Left lobe of liver (tissue), 2 donors: ENCODE measurements around the gene UCK1. TPM values are rescaled to one million over a fixed set of nuclear protein-coding genes. Genes with fewer than 3 reads are reported as not detected.
A peak's percentile ranks its signal among the peaks of the same experiment; 100 is the strongest.

Experiments used
- ATAC-seq: fragments of 200-7000 bp; cut with Tn5 transposase; one replicate; pipeline ENCODE4 v1.9.1; 2020; ENCODE audit warnings: mild to moderate bottlenecking, moderate library complexity
- DNase-seq: peaks from one replicate; pipeline ENCODE4 v3.0.0-alpha.2; 2020; ENCODE audit warnings: low spot score
- total RNA-seq: library from RNA; stranded (reverse); gene quantifications from one replicate; pipeline ENCODE4 v1.2.1, GENCODE V29; 2021
- donor health status: DM: no; HTN: no; CAD: no; lungs with moderate emphysema.
- donor health status: DM: no; HTN: yes; CAD: no.

UCK1 gene
- total RNA-seq, result 40.2 TPM

DNA sequence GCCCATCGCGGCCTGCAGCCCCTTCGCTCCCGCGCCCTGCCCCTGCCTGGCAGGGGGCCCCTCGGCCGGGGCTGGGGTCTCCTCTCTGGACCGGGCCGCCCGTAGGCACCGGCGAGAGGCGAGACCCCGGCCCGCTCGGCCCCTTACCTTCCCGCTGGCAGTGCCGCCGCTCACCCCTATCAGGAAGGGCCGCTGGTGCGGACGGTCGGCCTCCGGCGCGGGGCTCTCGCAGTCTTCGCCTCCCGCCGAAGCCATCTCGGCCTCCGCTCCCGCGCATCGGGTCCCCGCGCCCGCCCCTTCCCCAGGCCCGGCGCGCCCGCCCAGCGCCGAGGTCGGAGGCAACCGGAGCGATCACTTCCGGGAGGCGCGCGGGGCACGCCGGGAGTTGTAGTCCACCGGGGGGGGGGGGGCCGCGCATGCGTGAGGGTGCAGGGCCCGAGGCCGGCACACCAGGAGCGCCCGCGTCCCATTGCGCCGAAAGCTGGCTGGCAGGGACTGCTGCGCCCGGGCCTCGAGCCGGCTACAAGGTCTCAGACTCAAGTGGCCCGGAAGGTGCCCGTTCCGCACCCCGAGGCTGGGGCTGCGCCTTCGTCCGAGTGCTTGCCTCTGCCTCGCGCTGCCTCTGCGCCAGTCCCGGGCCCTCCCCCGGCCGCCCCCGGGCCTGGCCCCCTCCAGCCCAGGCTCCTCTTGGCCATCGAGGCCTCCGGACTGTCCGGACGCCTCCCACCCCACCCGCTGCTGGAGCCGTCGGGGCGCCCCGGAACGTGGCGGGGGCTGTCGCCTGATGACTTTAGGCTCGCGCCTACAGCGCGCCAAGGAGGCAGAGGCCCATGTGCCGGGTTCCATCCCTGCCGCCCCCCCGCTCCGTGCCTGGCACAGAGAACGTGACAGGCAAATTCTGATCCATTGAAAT lies at the start of gene UCK1:
TSS of gene UCK1 (minus strand) at position 344 of the 913 bp plus-strand sequence. CDS start at position 255, 89 bp downstream.
- ATAC-seq (peak; percentile 86), DNase-seq (peak; percentile 80)

DNA sequence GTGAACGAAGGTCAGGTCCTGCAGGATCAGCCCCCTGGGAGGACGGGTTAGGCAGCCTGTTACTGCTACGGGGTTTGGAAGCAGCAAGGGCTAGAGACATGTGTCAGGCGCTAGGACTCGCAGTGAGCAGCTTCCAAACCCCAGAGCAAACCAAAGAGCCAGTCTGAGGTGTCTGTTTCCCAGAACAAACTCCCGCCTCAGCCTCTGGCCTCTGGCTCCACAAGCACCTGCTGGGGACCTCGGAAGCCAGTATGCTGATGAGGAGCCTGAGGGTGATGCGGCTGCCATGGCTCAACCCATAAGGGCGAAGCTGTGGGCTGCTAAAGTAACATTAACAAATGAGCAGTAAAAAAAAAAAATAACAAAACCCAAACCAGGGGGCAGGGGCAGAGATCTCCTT lies 49.3 kb upstream of the UCK1 start:
- DNase-seq (no peak), ATAC-seq (peak; percentile 48)

DNA sequence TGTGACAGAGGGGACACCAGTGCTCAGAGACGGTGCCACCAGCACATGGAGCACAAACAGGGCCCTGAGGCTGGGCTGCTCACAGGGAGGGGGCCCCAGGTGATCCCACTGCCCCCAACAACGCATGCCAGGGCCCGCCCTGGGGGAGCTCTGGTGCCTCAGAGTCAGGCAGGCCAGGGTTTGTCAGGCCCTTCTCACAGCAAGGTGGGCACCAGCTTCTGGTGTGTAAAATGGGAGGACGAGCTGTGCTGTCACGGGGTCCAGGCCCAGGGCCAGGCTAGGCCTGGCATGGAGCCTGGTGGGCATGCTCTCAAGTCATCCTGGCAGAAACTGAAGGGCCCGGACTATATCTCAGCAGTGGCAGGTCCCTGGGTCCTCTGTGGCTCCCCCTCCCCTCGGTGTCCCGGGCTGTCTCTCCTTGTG lies 48.7 kb upstream of the UCK1 start:
- ATAC-seq (peak; percentile 52), DNase-seq (no peak)

DNA sequence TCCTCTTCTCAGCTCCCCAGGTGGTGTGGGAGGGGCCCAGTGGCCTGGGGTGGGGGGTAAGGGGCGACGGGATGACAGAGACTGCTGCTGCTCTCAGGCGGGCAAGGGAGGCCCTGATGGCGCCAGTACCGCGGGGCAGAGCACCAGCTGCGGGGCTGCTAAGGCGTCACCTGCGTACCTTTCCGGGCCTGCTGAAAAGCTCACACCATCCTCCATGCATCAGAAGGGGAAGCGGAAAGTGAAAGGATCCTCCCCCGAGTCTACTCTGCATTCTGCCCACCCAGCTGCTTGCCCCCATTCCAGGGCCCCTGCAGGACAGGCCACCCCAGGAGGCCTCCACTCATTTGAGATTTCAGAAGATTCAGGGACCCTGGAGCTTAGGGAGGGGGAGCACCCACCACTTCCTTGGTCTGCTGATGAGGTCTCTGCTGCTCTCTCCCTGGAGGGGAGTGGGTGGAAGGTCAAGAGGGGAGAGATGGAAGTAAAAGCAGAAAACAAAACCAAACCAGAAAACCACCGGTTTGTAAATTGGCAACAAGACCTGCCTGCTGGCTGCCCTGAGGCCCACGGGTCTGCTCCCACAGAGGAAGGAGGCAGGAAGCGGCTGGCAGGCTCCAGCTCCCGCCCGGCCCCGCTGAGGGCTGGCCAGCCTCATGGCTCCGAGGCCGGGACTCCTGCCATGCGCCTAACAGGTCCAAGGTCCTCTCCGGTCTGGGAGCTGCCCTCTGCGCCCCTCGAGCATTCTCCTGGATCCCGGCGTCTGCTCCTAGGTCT lies 47.9 kb upstream of the UCK1 start:
- DNase-seq (peak; percentile 87), ATAC-seq (peak; percentile 92)

DNA sequence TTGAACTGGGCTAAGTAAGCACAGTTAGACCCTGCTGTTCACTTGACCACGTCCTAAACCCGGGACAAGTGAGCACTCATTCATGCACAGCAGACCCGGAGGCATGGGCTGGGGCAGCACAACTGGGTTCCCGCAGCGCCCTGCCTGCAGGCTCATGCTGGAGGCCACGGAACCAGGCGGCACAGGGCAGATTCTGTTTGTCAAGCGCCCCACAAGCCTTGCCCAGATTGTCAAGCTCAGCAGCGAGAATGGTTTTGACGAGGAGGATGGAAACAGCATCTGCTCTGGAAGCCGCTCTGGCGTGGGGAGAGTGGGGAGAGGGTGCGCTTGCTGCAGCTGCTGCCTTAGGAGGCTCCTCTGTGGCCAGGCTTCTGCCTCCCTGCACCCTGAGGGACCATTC lies 47.0 kb upstream of the UCK1 start:
- no peak for ATAC-seq
- DNase-seq, result no peak

DNA sequence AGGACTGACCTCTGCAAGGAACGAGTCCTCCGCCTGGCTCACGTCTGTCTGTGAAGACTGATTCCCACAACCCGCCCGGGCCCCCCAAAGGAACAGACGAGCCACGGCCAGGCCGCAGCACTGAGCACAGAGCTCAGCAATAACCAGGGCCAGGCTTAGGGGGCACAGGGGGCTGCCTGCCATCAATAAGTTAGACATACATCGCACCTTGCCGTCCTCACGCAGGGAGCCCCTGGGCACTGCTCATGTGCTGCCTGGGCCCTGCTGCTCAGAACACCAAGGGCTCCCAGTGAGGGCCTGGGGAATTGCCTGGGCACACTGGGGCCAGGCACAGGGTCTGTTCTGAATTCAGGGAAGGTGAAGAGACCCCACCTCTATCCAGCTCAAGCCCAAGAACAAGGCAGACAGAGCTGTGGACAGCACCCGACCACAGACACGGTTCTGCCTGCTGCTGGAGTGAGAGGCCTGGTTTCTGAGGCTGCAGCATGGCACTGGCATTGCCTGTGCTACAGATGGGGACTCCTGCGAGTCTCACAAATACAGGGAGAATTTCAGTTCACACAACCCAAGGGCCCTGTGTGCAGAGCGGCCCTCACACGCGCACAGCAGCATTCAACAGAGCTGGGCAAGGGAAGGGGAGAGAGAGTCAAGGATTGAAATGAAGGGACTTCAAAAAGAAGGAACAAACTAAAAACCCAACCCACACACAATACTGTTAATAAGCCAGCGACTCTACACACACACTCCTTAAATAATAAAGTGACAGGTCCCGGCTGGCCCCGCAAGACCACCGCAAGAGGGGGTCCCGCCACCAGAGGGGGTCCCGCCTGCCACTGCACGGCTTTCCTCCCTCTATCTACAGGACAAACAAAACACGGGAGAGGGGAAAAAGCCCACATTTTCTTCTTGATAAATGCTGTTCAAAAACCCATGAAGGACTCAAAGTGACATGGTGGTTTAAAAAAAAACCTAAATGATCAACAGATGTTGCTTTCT lies 46.2 kb upstream of the UCK1 start:
- DNase-seq, result no peak
- no peak for ATAC-seq

DNA sequence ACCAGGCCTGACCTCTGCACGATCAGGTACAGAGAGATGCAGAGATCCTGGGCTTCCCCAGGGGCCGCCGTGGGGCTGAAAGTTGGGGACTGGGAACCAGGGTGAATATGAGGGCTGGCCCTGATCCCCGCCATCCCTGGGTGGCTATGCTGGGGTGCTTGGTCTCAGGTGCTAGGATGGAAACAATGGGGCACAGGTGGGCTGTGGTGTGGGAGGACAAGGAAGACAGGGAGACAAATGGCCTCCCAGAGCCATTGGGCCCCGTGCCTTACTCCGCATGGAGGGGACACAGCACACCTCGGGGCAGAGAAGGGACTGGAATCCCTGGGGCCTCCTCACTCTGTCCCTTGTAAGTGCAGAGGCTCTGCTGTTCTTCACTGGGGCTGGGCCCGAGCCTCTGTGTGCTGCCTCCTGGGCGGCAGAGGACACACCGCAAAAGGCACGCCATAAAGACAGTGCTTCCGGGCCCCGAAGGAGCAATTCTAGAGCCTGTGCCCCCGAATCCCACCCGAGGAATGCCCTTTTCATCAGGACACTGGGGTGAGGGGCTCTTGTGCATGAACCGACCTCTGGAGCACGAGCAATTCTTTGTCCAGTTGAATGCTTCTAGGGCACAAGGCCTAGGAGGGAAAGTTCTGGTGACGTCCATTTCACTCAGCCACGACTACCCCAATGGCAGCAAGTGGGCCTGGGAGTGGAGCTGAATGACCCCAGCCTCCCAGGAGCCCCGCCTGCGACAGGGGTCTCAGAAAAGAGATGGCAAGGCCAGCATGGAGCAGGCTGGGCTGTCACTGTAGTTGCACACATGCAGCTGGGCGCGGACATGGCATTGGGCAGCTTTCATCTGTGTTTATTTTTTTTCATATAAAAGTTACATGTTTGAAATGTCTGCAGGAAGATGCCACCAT lies 45.1 kb upstream of the UCK1 start:
- ATAC-seq (no peak), DNase-seq (no peak)

DNA sequence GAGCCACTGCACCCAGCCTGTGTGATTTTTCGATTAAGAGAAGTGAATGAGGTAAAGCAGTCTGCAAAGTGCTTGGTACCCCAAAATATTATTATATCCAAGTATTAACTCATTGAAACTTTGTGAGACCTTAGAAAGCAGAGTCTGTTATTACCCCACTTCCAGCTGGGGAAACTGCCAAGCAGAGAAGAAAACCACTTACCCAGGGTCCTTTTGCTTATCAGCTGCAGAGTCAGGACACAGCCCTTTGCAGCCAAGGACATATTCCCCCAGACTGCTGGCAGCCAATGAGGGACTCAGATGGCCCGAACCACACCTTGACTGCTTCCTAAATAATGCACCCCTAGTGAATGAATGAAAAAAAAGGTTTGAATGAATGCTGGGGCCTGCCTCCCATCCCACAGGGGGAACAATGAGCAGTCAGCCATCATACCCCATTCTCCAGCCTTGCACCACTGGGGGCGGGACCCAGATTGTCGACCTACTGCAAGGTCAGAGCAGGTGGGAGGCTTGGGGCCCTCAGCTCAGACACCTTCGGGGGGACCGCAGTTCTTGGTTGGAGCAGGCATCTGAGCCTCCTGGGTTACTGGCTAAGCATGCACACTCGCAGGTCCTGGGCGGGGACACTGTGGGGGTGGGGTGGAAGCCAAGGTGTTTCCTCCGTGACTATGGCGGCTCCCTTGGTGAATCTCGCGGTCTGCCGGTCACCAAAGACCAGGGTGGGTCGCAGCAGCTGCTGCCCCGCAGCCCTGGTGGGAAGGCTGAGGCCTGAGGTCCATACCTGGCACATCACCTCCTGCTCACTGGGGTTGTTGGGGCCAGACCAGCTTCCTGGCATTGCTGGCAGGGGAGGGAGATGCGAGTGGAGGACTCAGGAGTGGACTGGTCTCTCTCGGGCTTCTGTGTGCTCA lies 43.9 kb upstream of the UCK1 start:
- ATAC-seq (no peak), DNase-seq (no peak)

DNA sequence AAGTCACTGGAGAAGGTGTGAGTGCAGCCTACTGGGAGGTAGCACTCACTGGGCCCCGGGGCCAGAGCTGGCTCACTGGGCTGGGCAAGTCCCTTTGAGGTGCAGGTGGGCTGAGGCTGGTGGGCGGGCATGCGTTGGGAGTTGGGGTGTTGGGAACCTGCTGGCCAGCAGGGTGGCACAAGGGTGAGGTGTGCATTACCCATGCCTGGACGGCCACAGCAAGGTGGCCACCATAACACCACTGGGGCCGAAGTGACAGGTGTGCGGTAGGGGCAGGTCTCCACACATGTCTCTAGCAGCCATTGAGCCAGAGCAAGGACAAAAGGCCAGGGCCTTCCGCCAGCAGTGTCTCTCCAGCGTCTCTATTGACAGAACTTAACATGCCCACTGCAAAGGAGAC lies 36.8 kb upstream of the UCK1 start:
- no peak for DNase-seq
- ATAC-seq, result peak; percentile 30

DNA sequence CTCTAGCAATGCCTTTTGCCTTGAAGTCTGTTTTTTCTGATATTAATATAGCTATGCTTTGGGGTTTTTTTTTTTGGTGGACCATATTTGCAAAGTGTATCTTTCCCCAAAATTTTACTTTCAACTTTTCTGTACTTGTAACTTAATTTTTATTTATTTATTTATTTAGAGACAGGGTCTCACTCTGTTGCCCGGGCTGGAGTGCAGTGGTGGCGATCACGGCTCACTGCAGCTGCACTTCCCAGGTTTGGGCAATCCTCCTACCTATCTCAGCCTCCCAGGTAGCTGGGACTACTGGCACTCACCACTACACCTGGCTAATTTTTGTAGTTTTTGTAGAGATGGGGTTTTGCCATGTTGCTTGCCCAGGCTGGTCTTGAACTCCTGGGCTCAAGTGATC lies 35.1 kb upstream of the UCK1 start:
- no peak for ATAC-seq
- DNase-seq, result no peak

DNA sequence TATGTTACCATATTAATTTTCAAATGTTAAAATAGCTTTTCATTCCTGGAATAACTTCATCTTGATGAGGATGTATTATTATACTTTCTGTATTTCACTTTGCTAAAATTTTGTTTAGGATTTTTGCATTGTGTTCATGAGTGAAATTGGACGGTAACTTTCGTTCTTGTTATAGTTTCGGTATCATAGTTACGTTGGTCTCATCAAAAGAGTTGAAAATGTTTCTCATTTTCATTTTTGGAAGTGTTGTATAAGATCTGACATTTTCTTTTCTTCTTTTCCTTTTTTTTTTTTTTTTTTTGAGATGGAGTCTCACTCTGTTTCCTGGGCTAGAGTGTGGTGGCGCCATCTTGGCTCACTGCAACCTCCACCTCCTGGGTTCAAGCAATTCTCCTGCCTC lies 34.3 kb upstream of the UCK1 start:
- ATAC-seq, result no peak
- no peak for DNase-seq

DNA sequence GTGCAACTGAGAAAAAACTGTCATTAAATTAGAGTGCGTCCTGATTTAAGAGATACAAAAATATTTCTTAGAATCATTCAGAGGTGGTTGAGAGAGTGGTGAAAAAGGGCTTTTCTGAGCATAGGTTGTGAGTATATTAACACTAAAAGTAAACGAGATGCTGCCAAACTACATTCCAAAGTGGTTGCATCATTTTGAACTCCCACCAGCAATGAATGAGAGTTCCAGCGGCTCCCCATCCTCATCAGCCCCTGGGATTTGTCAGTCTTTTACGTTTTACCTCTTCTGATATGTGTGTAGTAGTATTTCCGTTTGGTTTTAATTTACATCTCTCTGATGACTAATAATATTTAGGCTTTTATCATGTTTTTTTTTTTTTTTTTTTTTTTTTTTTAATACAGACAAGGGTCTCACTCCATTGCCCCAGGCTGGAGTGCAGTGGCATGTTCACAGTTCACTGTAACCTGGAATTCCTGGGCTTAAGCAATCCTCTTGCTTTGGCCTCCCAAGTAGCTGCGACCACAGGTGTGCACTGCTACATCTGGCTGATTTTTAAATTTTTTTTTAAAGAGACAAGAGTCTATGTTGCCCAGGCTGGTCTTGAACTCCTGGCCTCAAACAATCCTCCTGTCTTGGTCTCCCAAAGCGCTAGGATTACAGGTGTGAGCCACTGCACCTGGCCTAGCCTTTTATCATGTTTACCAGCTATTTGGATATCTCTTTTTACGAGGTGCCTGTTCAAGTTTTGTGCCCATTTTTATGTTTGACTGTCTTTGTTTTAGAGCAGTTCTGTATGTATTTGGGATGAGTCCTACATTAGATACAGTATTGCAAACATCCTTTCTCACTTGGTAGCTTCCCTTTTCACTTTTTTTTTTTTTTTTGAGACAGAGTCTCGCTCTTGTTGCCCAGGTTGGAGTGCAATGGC lies 31.2 kb upstream of the UCK1 start:
- DNase-seq, result no peak
- no peak for ATAC-seq

DNA sequence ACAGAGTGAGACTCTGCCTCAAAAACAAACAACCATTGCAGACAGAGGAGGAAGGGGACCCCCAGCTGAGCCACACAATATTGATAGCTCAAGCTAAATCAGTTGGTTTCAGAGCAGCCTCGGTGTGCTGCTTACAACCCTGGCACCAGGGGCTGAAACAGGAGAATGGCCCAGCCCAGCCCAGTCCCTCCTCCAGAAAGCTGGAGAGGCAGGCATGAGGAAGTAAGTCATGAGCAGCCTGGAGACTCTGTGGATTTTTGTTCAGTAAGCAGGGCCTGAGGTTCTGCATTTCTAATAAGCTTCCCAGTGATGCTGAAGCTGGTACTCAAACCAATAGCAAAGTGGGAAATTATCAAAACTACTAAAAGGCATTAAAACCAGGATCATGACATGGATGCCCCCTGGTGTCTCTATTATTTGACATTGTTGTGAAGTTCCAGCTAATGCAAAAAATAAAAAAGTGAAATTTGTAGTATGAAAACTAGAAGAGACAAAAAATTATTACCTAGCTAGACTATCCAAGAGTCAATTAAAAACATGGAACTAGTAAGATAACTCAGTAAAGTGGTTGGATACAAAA lies 28.4 kb upstream of the UCK1 start:
- no peak for DNase-seq
- peak; percentile 57 for ATAC-seq

DNA sequence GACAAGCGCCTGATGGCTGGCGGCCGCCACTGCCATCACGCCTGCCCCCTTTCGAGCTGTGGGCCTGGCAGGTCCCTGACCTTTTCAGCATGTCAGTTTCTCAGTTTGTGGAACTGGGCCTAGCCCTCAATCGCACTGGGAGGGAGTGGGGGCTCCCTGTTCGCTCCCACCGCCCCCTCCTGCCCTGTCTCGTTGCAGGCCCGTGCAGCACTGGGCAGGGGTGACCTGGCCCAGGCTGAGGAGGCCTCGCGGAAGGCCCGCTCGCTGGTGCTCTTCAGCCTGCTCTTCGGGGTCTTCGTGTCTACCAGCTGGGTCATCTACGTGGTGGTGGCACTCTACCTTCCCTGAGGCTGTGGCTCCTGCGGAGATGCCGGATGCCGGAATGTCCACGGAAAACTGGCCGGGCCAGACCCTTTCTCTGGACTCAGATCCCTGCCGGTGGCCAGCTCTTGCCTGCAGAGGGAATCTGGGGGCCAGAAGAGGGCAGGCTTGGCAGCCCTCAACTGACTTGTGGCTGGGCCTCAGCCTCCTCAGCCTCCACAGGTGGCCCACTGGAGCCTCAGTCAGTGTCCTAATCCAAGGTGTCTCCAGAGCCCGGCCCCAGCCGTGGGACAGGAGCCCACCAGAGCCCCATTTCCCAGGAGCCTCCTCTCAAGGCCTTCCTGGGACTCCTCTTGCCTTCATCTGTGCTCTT lies 26.9 kb upstream of the UCK1 start:
- DNase-seq (no peak), ATAC-seq (peak; percentile 17)

DNA sequence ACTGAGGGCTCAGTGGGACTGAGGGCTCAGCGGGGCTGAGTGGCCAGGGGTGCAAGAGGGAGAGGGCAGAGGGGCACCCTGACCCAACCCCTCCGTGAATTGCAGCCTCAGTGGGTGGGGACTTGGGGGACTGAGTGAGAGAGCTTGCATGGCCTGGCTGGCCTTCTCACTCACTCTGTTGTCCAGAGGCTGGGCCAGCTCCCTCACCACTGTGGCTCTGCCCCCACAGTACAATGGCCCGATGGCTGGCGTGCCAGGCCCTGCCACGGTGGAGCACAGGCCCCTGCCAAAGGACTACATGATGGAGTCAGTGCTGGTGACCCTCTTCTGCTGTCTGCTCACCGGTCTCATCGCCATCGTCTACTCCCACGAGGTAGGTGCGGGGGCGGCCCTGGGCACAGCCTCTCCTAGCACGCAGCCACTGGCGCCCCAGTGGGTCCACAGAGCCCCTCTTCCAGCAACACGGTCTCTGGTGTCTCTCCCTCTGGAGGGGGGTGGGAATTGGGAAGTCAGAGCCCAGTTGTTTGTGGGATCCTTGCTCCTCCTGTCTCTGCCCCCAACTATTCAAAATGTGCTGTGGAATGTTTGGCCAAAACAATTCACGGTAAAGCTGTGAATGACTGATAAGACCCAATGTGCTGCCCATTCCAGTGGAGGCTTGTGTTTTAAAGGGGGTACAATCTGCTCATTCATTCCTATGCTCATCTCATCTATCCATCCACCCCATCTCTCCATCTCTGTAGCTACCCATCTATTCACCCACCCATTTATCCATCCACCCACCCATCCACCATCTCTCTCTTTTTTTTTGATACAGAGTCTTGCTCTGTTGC lies 25.0 kb upstream of the UCK1 start:
- DNase-seq, result no peak
- no peak for ATAC-seq
